Activated naive CD4-positive, alpha-beta T cell (primary cell): Measurements from ENCODE around the gene TIMM10B.
"Not testable (repeated sequence)": the region's sequence is repeated elsewhere in the genome, so short reads cannot be mapped to it uniquely, and the experiment has no call there.

Source experiments
- DNase-seq, 4 experiments: peaks; one replicate each; lab custom pipeline; 2025; lab: John Stamatoyannopoulos, UW

TIMM10B gene

GRCh38 chr11:6505577-6506240, 24.4 kb downstream of the TIMM10B start:
- no peak for DNase-seq

- no peak for DNase-seq
These were observed 35.6 kb downstream of the TIMM10B start for GRCh38 chr11:6516865-6517264.

- no peak for DNase-seq
These were observed 39.0 kb downstream of the TIMM10B start for GRCh38 chr11:6520265-6520664.

GRCh38 chr11:6521946-6522345, 40.6 kb downstream of the TIMM10B start:
- not testable (repeated sequence) for DNase-seq

- DNase-seq: no peak
These were observed 42.0 kb downstream of the TIMM10B start for GRCh38 chr11:6523253-6523652.

GRCh38 chr11:6526411-6527135, 45.3 kb downstream of the TIMM10B start:
- no peak for DNase-seq

- DNase-seq: no peak
These were observed 48.0 kb downstream of the TIMM10B start for GRCh38 chr11:6529266-6529665.

- DNase-seq: no peak
These were observed 49.5 kb downstream of the TIMM10B start for GRCh38 chr11:6530848-6531247.

- DNase-seq: no peak
These were observed 50.0 kb downstream of the TIMM10B start for GRCh38 chr11:6531267-6531752.
